Mucosa of stomach (tissue), 1 donor: ENCODE measurements around the gene NPAS3.

ENCODE experiments used
- H3K27me3 ChIP-seq: one replicate; pipeline ENCODE4 v1.7.0; 2013; ENCODE audit warnings: mild to moderate bottlenecking, low read length; ENCODE audit not compliant: control insufficient read depth, insufficient read depth
- H3K36me3 ChIP-seq: one replicate; pipeline ENCODE4 v1.7.0; 2013; ENCODE audit warnings: low read length; ENCODE audit not compliant: control insufficient read depth, insufficient read depth
- H3K4me1 ChIP-seq: one replicate; pipeline ENCODE4 v1.7.0; 2013; ENCODE audit warnings: mild to moderate bottlenecking, low read length; ENCODE audit not compliant: control insufficient read depth, insufficient read depth
- H3K4me3 ChIP-seq: one replicate; pipeline ENCODE4 v1.7.0; 2013; ENCODE audit warnings: low read length
- H3K9ac ChIP-seq: one replicate; pipeline ENCODE4 v1.7.0; 2013; ENCODE audit warnings: mild to moderate bottlenecking, low read length, moderate library complexity
- H3K9me3 ChIP-seq: one replicate; pipeline ENCODE4 v1.7.0; 2013; ENCODE audit warnings: mild to moderate bottlenecking, low read length, moderate library complexity; ENCODE audit not compliant: control insufficient read depth
- donor health status: Pancreatic carcinoma.

NPAS3 gene

DNA sequence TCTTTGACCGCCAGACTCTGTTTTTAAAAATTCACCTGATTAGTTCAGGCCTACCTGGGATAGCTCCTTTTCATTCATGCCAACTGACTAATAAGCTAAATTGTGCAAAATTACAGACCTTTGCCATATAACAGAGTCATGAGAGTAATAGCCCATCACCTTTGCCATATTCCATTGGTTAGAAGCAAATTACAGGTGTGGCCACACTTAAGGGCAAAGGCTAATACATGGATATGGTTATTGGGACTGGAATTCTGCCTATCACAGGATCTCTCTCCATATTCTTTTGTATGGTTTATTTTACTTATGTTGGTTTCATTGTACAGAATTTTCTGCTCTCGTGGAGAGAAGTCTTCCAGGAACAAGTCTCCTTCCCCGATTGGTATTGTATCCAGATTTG lies 897.0 kb downstream of the NPAS3 start:
- no peaks in the 10 kb centered on the region for H3K27me3 ChIP-seq
- H3K36me3 ChIP-seq: no peaks in the 10 kb centered on the region
- no peak overlapping the region for H3K4me3 ChIP-seq
- H3K9me3 ChIP-seq: no peaks in the 10 kb centered on the region
- no peak overlapping the region for H3K9ac ChIP-seq
- H3K4me1 ChIP-seq: no peaks in the 10 kb centered on the region

DNA sequence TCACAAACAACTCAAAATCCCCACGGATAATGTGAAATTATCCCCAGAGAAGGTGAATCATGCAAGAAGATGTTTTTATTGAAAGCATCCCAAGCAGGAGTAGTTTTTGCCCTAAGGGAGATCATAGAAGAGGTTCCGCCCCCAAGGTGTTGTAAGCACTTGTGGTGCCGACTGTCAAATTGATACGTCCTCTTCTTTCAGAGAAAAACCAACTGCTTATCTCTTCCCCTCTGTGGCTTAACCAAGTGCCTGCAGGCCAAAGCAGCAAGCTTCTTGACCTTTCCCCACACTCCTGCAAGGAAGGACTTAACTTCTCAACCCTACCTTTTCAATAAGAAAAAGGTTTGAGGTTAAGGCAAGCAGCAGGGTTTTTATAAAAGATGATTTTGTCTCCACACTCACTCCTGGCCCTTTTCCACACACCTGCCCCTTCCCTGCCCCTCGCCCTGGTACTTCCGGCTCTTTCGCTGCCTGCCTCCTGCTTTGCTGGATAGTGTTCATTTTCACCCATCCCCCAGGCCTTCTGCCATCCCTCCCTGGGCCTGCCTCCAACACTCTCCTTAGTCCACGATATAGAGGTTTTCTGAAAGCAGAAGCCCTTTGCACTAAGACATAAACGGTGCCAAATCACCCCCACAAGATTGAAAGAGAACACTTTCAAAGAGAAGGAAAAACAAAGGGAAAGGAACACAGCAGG lies 897.7 kb downstream of the NPAS3 start:
- no peaks in the 10 kb centered on the region for H3K27me3 ChIP-seq
- H3K4me3 ChIP-seq: no peak overlapping the region
- no peak overlapping the region for H3K9ac ChIP-seq
- no peaks in the 10 kb centered on the region for H3K36me3 ChIP-seq
- no peaks in the 10 kb centered on the region for H3K4me1 ChIP-seq
- H3K9me3 ChIP-seq: no peaks in the 10 kb centered on the region

DNA sequence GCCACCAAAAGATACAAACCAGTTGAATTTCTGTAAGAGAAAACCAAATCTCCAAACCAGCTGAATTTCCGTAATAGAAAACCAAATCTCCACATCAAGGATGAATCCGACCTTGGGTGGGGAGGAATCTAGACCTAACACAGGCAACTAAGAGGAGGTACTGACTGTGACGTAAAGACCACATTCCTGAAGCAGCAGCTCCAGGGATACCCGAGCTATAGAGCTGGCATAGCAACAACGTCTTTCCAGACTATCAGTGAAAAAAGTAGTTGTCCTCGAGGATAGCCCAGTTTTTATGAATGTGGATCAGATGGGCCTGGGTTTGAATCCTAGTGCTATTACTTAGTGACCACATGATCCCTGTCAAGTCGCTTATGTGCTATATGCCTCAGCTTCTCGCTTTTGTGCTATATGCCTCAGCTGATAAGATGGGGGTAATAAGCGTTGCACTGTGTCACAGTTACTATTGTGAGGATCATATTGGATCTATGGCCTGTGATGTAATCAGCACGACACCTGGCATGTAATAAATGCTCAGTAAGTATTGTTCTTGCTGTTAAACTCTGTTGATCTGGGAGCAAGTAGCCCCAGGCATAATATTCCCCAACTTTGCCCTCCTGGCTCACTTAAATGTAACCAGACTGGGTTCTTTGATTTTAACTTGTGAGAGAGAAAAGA lies 898.4 kb downstream of the NPAS3 start:
- Histone ChIP-seq H3K9me3 (no peaks in the 10 kb centered on the region), H3K9ac (no peak overlapping the region), H3K36me3 (no peaks in the 10 kb centered on the region), H3K4me3 (no peak overlapping the region), H3K4me1 (no peaks in the 10 kb centered on the region), H3K27me3 (no peaks in the 10 kb centered on the region)

DNA sequence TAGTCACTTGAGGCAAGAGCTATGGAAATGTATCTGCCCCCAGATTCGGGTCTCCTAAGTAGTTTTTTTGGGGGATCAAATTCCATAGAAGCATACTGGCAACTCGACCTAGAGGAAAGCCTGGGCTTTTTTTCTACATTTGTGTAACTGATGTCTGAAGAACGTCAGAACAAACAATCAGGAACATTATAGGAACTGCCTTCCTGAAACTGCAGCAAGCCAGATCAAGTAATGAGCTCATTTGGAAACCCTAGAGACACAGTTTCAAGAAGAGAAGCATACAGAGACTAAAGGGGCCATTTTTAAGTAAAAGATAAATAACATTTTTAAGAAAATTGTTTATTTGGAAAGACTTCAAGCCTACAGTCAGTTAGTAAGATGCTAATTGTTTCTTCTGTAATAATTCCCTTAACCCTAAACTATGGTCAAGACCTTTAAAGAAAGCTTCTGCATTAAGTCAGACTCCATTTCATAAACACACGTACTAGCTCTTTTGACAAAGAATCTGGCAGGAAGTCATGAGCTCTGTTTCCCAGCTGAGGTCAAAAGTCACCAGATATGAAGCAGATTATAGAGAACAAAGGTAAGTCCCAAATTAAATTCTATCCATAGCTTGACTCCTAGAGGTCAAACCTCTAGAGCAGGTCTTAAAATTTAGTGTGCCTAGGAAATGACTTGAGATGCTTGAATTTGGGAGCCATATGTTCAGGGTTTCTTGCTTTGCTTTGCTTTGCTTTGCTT lies 899.4 kb downstream of the NPAS3 start:
- H3K36me3 ChIP-seq: no peaks in the 10 kb centered on the region
- no peaks in the 10 kb centered on the region for H3K4me1 ChIP-seq

DNA sequence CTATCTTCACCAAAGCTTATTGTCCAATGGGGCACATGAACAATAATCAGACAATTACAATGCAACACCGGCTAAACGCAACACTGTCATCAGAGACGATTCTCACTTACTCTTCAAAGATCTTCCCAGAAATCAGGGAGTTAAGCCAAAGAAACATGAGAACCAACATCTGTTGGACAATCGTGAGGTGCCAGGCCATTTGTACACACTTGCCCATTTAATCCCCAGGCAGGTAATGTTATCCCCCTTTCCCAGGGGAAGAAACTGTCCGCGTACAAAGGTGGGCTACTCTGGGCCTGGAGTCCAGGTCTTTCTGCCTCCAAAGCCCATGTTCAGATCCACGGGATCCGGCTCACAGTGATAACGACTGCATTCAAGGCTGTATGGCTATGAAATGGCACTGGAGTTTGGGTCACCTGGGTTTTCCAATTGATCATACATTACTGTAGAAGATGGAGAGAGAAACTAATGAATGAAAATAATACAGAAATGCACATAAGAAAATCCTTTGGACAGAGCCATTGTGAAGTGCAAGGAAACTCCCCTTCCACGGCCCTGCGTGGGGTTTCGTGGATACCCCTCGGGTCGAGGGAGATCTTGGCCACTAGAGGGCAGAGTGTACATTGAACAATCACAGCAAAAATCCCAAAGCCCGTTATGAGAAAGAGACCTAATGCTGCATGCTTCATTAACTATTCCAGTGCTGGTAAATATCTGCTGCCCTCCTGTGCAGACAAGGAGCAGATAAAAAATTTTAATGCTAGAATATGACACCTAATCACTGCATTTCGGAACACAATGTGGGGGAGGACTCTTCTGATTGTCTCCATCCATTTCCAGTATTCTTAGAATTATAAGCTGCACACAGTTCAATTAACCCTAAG lies 900.8 kb downstream of the NPAS3 start:
- H3K9me3 ChIP-seq: no peaks in the 10 kb centered on the region
- no peaks in the 10 kb centered on the region for H3K4me1 ChIP-seq
- H3K9ac ChIP-seq: no peak overlapping the region
- H3K36me3 ChIP-seq: no peaks in the 10 kb centered on the region
- no peaks in the 10 kb centered on the region for H3K27me3 ChIP-seq
- no peak overlapping the region for H3K4me3 ChIP-seq

More for the DNA sequence above, 899.4 kb downstream of the NPAS3 start:
- no peaks in the 10 kb centered on the region for H3K9me3 ChIP-seq
- H3K4me3 ChIP-seq: no peak overlapping the region
- H3K9ac ChIP-seq: no peak overlapping the region
- H3K27me3 ChIP-seq: no peaks in the 10 kb centered on the region

DNA sequence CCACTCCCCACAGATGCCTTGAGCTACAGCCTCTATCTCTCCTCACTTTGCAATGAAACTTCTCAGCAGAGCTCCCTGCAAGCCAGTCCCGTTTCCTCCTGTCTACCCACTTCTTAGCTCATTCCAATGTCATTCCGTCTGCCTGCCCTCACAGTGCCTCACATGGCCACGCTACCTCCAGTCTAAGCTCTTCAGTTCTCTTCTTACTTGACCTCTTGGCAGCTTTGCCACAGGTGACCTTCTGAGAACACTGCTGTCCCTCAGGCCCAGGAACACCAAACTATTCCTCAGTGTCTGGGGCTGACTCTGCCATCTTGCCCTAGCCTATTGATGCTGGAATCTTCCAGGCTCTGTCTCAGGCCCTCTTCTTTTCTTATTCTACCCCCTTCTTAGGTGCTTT lies 902.1 kb downstream of the NPAS3 start:
- Histone ChIP-seq H3K4me1 (no peaks in the 10 kb centered on the region), H3K27me3 (no peaks in the 10 kb centered on the region), H3K36me3 (no peaks in the 10 kb centered on the region), H3K9me3 (no peaks in the 10 kb centered on the region), H3K9ac (no peak overlapping the region), H3K4me3 (no peak overlapping the region)

DNA sequence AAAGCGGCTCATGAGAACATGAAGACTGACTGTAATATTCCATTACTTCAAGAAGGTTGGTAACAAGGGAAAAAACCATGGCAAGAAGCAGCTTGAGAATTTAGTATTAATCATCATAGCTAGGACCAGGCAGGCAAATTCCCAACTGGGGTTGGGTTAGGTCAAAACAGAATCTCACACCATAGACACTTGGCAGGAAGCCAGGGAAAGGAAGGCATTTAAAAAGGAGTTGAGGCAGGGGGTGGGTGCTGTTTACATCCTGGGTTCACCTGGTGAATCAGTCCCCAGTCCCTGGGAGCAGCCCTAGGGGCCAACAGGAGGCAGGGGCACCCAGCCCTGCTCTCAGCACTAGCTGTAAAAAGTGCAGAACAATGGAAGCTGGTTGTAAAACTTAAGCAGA lies 903.6 kb downstream of the NPAS3 start:
- no peaks in the 10 kb centered on the region for H3K9me3 ChIP-seq
- H3K4me1 ChIP-seq: no peaks in the 10 kb centered on the region
- no peak overlapping the region for H3K4me3 ChIP-seq
- H3K9ac ChIP-seq: no peak overlapping the region
- H3K27me3 ChIP-seq: no peaks in the 10 kb centered on the region
- no peaks in the 10 kb centered on the region for H3K36me3 ChIP-seq

DNA sequence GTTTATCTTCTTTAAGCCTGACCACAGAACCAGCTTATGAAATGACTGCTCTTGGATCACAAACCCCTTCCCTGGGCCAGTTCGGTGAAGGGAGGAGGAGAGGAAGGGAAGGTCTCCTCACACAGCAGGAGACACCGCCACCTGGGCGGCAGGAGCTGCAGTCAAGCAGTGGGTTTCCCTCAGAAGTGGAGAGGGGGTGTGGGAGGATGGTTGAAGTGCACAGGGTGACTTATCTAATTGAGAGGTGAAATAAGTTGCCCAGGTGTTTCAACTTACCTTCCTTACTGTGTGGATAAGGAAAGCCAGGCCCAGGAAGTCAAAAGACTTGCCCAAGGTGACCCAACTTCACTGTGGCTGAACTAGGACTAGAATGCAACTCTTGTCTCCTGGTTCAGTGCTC lies 905.4 kb downstream of the NPAS3 start:
- H3K27me3 ChIP-seq: no peaks in the 10 kb centered on the region
- no peaks in the 10 kb centered on the region for H3K4me1 ChIP-seq
- no peaks in the 10 kb centered on the region for H3K9me3 ChIP-seq
- H3K4me3 ChIP-seq: no peak overlapping the region
- no peaks in the 10 kb centered on the region for H3K36me3 ChIP-seq
- no peak overlapping the region for H3K9ac ChIP-seq

DNA sequence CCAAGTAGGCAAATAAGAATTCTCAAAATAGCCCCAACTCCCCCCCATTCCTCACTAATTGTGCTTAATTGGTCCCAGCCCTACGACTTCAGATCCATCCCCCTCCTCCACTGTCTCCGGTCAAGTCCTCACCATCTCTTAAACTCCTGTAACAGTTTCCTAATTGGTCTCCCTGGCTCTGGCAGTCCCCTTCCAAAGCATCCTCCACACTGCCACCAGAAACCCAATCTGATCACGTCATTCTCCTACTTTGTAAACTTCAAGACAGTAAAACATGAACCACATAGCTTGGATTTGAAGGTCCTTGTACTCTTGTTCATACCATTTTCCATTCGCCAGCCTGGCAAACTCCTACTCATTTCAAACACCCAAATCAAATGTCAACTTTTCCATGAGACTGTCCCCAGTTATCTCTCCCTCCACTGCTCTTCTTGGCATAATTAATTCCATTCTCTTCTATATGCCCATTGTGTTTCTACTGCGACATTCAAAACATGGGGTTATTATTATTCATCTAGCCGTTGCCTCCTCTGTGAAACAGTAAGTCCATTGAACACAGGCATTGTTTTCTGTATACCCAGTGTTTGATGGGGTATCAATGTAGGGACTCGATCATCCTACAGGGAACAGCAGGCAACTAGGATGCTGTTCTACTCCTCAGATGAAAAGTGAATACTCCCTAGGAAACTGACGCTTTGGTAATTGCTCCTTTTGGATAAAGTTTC lies 907.6 kb downstream of the NPAS3 start:
- Histone ChIP-seq H3K9me3 (no peaks in the 10 kb centered on the region), H3K4me1 (no peaks in the 10 kb centered on the region), H3K9ac (no peak overlapping the region), H3K36me3 (no peaks in the 10 kb centered on the region), H3K27me3 (no peaks in the 10 kb centered on the region), H3K4me3 (no peak overlapping the region)

DNA sequence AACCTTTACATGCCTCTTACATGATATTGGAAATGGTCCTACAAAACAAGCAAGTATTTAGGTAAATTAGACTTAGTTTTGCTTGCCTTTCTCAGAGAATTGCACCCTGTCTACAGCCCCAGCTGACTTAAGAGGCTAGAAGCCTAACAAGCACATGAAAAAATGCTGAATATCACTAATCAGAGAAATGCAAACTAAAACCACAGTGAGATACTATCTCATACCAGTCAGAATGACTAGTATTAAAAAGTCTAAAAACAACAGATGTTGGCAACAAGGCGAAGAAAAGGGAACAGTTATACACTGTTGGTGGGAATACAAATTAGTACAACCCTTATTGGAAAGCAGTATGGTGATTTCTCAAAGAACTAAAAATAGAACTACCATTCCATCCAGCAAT lies 908.4 kb downstream of the NPAS3 start:
- Histone ChIP-seq H3K27me3 (no peaks in the 10 kb centered on the region), H3K9ac (no peak overlapping the region), H3K4me1 (no peaks in the 10 kb centered on the region), H3K36me3 (no peaks in the 10 kb centered on the region), H3K9me3 (no peaks in the 10 kb centered on the region), H3K4me3 (no peak overlapping the region)

DNA sequence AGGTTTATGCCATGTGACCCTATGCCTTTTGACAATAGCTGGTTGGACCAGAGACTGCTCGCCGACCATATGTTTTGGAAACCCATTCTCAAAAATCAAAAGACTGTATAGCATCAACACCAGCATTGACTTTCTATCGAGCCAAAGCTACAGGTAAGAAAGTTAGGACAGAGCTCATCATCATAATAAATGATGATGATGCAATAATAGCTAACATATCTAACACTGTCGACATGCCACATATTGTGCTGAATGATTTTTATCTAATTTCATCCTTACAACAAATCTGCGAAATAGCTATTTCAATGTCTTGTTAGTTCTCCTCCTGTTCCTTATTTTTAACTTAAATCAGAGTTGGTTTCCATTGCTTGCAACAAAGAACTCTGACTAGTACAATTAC lies 909.3 kb downstream of the NPAS3 start:
- H3K4me1 ChIP-seq: no peaks in the 10 kb centered on the region

More for the DNA sequence above, 909.3 kb downstream of the NPAS3 start:
- H3K36me3 ChIP-seq: no peaks in the 10 kb centered on the region
- no peak overlapping the region for H3K9ac ChIP-seq
- no peaks in the 10 kb centered on the region for H3K27me3 ChIP-seq
- H3K4me3 ChIP-seq: no peak overlapping the region
- H3K9me3 ChIP-seq: no peaks in the 10 kb centered on the region
